ENCODE data around the gene GLIPR2.
"Not testable (repeated sequence)": the region's sequence is repeated elsewhere in the genome, so short reads cannot be mapped to it uniquely, and the experiment has no call there.

The GLIPR2 gene

DNA sequence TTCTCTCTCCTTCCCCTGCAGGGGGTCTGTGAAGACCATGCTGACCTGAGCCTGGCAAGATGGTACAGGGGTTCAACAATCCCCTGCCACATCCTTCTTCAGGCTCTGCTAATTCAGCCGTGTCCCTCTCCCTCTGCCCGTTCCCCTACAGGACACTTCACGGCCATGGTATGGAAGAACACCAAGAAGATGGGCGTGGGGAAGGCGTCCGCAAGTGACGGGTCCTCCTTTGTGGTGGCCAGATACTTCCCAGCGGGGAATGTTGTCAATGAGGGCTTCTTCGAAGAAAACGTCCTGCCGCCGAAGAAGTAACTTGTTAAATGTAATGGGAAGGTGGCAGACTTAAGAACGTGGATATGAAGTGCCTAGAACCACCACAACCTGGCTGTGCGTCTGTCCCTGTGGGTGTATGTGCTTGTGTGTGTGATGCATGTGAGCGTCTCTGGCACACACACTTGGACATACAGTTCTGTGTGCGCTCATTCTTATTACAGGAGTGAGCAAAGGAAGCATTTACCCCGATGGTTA, 25.7 kb downstream of the GLIPR2 start:
- DNase-seq, result no peak

DNA sequence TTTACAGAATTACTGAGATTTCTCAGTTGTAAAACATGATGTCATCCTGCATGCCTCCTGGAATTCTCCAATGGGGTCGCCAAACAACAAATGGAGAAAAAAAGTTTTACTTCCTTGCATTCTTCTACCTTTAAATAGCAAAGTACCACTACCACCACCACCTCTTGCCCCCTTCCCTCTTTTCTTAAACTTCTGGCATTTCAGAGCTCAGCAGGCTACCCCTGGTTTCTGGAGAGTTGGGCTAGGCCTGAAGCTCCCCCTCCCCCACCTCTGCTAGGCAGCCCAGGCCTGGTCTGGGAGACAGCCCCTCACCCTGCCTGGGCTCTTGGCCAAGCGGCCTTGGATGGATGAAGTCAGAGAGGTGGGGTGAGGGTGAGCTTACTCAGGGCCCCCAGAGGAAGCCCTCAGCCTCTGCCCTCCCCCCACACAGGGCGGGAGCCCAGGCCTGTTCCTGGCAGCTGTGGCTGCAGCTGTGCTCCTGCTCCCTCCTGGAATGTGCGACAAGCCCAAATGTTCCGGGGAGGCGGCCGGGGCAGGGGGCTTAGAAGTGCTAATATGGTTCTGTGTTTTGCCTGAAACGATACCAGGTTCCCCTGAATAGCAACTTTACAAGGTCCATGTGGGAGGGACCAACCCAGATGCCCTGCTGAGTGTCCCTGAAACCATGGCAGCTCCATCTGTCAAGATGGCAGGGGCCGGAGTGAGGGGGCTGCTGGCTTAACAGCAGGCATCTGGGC, 26.7 kb downstream of the GLIPR2 start:
- DNase-seq, result peak in 43 of 56 donors; percentile 19 to 77 (median 41)

DNA sequence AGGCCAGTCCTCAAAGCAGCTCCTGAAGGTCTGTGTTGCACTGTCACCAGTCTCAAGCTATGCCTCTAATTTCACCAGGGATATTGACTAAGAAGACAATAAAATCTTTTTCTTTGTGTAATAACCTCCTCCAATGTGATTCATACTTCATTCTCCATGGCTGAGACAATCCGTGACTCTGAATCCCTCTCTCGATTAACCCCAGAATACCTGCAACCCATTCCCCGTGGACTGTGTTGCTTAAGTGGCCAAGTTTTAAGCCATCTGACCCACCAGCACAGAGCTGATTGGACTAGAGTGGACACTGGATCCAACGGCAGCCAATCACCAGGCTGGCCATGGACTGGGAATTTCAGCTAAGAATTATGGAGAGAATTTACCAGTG, 27.2 kb downstream of the GLIPR2 start:
- peak in 2 of 56 donors; percentile 18 to 35 for DNase-seq

DNA sequence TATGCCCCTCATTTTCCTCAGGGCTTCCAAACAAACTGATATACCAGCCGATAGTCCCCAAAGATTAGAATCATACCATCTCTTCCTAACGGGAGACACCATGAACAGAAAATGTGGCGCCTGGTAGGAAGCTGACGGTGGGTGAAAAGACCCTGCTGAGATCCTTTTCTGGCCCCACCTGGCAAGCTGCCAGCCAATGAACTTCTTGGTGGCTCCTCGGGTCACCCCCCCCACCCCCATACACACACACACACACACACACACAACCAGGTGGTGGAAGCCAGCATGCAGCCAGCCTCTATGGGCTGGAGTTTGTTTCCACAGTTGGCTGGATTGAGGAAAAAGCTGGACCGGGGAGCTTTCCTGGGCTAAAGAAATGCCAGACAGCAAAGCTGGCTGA, 27.8 kb downstream of the GLIPR2 start:
- peak in 3 of 56 donors; percentile 8 to 26 (median 19) for DNase-seq

DNA sequence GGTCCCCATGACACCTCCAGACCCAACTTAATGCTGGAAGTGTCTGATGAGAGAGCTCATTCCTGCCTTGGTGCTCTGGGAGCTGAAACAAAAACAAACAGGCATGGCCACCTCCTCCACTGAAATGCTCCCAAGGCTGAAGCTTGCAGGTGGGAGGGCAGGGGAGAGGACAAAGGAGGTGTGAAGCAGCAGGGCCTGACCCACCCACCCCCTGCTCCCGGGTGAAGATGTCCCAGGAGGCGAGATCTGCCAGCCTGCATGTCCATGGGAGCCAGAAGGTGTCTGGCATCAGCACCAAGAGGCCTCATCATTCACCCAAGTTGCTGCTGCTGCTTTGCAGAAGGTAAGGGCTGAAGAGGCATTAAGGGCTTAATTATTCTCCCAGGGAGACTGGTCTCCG, 28.5 kb downstream of the GLIPR2 start:
- no peak for DNase-seq

DNA sequence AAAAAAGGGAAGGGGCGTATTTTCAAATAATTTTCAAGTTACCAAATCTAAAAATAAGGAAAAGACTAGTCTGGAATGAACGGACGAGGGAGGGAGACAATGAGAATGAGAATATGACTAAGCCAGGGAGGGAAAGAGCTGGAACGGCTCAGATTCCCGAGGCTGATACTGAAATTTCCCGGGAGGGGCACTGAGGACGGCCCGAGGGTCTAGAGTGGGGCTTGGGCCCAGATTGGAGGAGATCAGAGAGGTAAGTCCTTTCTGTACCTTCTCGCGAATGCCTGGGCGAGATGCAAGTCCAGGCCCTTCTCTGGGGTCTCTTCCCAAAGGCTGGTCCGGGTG, 29.3 kb downstream of the GLIPR2 start:
- DNase-seq, result no peak

DNA sequence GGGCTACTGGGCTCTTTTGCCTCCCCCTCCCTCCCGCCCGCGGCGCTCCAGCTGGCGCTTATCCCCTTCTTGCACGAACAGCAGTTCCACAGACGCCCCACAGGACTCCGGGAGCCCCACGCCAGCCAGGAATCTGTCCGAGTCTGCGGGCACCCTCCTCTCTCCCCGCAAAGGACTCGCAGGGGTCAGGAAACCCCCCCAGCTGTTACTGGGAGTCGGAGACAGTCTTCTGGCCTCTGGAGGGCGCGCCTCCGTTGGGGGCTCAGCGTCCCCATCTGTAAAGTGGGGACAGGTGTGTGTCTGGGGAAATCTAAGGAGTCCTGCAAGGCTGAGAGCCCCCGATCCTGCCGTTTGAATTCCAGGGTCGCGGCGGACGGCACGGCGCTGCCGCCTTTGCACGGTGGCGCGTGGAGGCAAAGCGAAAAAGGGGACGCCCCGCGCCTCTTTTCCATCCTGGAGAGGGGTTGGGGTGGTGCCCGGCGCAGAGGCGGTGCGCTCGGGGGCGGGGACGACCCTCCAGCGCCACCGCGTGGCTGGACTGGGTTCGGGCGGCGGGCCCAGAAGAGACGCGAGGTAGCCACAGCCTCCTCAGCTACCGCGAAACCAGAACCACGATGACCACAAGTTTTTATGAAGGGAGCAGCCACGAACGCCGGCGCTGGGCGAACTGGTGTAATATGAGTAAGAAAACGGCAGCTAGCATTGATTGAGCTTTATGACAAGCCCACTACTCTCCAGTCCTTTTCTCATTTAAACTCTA, 29.8 kb downstream of the GLIPR2 start:
- DNase-seq, result peak in 51 of 56 donors; percentile 25 to 88 (median 71)

DNA sequence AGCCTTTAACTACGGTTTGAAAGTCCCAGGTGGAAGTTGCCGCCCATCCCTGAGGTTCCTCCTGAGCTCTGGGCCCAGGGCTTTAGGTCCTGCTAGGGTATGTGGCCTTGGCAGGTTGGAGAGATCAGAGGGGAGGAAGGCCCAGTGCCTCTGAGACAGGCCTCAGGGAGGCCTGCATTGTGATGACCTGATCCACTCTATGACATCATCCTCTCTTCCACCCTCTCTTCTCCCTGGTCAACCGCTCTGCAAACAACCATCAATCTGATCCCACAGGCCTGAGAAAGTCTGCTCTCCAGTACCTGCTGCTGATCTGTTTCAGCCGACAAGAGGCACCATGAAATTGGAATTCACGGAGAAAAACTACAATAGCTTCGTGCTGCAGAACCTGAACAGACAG, 32.6 kb downstream of the GLIPR2 start, which contains the start of gene CCIN:
TSS of gene CCIN (plus strand) at position 223 of the 400 bp plus-strand sequence. CDS start at position 338, 115 bp downstream.
- no peak for DNase-seq

DNA sequence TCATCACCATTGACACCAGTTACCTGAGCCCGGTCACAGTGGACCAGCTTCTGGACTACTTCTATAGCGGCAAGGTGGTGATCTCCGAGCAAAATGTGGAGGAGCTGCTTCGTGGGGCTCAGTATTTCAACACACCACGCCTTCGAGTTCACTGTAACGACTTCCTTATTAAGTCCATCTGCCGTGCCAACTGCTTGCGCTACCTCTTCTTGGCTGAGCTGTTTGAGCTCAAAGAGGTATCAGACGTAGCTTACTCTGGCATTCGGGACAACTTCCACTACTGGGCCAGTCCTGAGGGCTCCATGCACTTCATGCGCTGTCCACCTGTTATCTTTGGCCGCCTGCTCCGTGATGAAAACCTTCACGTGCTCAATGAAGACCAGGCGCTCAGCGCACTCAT, 33.2 kb downstream of the GLIPR2 start:
- DNase-seq, result no peak

DNA sequence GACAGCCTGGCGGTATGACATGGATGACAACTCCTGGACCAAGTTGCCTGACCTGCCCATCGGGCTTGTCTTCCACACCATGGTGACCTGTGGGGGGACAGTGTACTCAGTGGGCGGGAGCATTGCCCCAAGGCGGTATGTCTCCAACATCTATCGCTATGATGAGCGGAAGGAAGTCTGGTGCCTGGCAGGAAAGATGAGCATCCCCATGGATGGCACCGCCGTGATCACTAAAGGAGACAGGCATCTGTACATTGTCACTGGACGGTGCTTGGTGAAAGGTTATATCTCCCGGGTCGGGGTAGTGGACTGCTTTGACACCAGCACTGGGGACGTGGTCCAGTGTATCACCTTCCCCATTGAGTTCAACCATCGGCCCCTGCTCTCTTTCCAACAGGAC, 34.0 kb downstream of the GLIPR2 start:
- DNase-seq, result no peak

DNA sequence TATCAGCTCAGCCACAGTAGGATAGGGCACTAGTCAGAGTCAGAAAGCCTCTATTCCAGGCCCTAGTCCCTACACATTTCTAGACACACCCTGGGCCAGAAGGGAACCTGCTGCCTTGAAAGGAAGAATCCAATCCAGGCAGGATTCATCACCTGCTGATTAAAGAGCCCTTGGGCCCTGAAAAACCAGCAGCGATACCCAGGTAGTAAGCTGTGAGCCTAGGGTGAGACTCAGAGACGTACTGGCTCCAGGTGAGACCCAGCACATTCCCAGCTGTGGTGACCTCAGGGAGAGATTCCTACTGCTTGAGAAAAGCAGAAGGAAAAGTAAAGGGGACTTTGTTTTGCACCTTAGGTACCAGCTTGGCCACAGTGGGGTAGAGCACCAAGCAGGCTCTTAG, 37.3 kb downstream of the GLIPR2 start:
- DNase-seq, result no peak

DNA sequence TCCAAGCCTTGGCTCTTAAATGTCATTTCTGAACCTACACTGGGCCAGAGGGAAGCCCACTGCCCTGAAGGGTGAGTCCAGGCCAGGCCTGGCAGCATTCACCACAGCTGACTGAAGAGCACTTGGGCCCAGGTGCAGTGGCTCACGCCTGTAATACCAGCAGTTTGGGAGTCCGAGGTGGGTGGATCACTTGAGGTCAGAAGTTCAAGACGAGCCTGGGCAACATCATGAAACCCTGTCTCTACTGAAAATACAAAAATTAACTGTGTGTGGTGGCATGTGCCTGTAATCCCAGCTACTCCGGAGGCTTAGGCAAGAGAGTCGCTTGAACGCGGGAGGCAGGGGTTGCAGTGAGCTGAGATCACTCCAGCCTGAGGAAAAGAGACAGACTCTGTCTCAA, 37.7 kb downstream of the GLIPR2 start:
- DNase-seq, result no peak

DNA sequence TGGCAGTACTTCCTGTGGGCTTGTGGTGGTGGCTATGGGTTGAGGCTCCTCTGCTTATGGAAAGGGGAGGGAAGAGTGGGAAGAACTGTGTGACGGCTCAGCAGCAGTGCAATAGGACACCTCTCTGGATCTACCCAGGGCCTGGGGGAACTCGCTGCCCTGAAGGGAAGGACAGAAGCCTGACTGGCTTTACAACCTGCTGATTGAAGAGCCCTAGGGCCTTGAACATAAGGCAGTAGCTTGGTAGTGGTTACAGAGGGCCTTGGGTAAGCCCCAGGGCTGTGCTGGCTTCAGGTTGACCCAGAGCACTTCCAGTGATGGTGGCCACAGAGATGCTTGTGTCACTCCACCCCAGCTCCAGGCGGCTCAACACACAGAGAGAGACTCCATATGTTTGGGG, 38.2 kb downstream of the GLIPR2 start:
- DNase-seq, result no peak

DNA sequence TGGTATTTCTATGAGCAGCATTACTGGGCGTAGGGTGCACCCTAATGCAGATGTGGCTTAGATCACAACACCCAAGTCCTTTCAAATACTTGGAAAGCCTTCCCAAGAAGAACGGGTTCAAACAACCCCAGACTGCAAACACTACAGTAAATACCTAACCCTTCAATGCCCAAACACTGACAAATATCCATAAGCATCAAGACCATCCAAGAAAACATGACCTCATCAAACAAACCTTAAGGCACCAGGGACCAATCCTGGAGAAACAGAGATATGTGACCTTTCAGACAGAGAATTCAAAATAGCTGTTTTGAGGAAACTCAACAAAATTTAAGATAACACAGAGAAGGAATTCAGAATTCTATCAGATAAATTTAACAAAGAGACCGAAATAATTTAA, 38.7 kb downstream of the GLIPR2 start:
- DNase-seq, result not testable (repeated sequence)

DNA sequence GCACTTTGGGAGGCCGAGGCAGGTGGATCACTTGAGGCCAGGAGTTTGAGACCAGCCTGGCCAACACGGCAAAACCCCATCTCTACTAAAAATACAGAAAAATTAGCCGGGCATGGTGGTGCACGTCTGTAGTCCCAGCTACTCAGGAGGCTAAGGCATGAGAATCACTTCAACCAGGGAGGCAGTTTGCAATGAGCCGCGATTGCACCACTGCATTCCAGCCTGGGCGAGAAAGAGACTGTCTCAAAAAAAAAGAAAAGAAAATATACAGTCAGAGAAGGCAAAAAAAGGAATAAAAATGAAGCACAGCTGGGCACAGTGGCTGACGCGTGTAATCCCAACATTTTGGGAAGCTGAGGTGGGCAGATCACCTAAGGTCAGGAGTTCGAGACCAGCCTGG, 40.0 kb downstream of the GLIPR2 start:
- not testable (repeated sequence) for DNase-seq

DNA sequence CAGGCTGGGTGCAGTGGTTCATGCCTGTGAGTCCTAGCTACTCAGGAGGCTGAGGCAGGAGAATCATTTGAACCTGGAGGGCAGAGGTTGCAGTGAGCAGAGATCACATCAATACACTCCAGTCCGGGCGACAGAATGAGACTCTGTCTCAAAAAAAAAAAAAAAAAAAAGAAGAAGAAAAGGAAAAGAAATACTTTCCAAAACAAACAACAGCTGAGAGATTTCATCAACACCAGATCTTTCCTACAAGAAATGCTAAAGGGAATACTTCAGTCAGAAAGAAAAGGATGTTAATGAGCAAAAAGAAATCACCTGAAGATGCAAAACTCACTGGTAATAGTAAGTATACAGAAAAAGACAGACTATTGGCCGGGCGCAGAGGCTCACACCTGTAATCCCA, 41.0 kb downstream of the GLIPR2 start:
- no peak for DNase-seq

DNA sequence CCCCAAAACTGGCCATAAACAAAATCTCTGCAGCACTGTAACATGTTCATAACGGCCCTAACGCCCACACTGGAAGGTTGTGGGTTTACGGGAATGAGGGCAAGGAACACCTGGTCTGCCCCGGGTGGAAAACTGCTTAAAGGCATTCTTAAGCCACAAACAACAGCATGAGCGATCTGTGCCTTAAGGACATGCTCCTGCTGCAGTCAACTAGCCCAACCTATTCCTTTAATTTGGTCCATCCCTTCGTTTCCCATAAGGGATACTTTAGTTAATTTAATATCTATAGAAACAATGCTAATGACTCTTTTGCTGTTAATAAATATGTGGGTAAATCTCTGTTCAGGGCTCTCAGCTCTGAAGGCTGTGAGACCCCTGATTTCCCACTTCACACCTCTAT, 43.7 kb downstream of the GLIPR2 start:
- not testable (repeated sequence) for DNase-seq

DNA sequence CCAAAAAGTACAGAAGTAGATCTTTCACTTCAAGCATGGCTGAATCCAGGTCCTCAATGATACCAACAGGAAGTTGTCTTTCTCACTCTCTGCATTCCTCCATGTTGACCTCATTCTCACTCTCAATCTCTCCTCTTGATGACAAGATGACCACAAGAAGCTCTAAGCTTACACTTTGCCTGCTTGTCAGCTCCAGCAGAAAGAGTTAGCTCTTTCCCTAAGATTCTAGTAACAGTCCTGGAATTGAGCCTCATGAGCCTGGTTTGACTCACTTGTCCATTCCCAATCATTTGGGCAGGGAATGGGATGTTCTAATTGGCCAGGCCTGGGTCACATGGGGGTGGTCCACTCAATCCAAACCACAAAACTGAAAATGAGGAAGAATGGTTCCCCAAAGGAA, 50.9 kb downstream of the GLIPR2 start:
- no peak for DNase-seq

DNA sequence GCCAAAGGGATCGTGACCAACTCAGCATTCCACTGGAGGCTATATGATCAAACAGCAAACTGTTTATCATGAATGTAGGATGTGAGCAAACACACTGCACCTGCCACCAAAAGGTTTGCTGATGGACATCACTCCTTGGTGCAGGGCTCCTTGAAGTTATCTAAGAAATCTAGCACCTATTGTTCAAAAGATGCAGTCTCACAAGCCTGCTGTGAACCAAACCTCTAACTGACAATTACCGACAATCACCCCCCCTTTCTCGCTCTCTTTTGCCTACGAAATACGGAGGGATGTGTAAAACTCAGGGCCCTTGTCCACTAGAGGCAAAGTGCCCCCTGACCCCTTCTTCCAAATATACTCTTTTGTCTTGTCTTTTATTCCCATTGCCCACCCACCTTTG, 51.7 kb downstream of the GLIPR2 start:
- DNase-seq, result no peak

DNA sequence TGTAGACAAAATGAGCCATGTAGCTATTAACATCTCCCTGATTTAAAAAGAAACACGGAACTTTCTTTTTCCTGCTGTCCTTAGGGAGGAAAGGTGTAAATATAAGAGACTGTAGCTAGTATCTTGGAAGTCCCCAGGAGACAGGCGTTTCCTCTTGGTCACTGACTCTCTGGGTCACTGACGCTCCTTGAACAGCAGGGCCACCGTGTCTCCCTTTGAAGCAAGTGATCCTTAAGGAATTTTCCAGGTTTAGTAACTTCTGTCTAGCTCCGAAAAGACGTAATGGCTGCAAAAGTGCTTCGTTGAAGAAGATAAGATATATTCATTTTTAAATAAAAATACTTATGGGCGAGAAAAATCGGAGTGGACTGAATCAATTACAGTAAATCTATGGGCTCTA, 53.4 kb downstream of the GLIPR2 start:
- no peak for DNase-seq

DNA sequence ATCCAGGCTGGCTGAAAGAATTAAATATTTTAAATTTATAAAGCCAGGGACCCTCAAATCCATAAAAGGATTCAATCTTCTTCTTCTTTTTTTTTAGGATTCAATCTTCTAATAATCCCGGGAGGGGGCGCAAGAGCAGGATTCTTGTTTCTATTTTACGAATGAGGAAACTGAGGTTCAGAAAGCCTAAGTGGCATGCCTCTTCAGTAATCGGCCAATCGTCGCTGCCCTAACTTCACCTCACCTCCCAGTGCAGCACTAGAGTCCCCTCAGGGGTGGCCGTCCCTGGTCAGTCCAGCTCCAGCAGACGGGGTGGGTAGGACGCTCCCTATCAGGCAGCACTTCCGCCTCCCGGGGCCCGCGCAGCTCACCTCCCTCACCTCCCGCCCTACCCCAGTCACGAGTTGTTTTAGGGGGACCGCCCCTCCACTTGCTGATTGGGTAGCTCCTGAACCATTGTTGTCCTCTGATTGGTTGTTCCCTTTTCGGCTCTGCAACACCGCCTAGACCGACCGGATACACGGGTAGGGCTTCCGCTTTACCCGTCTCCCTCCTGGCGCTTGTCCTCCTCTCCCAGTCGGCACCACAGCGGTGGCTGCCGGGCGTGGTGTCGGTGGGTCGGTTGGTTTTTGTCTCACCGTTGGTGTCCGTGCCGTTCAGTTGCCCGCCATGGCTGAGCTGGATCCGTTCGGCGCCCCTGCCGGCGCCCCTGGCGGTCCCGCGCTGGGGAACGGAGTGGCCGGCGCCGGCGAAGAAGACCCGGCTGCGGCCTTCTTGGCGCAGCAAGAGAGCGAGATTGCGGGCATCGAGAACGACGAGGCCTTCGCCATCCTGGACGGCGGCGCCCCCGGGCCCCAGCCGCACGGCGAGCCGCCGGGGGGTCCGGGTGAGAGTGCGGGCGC, 54.1 kb downstream of the GLIPR2 start, which contains the start of gene CLTA:
TSS of gene CLTA (plus strand) at position 534 of the 902 bp plus-strand sequence. CDS start at position 670, 136 bp downstream.
- DNase-seq, result peak; percentile 79 to 99 (median 98)

DNA sequence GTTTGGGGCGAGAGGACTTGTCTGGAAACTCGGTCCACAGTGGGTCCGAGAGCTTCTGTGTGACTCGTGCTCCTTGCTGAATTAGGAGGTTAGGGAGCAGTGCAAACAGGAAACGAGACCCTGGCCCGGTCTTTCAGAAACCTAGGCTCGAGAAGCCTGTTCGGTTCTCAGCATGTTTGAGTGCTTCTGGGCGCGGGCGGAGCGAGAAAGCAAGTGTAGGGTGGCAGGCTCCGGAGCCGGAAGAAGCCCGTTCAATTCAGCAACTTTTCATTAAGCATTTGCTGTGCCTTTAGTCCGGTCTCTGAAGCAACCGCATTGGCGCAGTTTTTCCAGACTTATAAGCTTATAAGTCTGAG, 54.7 kb downstream of the GLIPR2 start:
- peak in 11 of 56 donors; percentile 15 to 60 (median 48) for DNase-seq
